HUDEP-2 (cell line): Measurements from ENCODE around the gene SREBF2.
"Not testable (repeated sequence)": the region's sequence is repeated elsewhere in the genome, so short reads cannot be mapped to it uniquely, and the experiment has no call there.

Source experiments
- DNase-seq, 76 experiments: peaks; one replicate each; lab custom pipeline; 2025; ENCODE audit not compliant: unreplicated experiment in 76 of 76; lab: John Stamatoyannopoulos, UW

Gene SREBF2

GRCh38 chr22:41820447-41820846, 12.5 kb upstream of the SREBF2 start:
- DNase-seq: no peak

DNA sequence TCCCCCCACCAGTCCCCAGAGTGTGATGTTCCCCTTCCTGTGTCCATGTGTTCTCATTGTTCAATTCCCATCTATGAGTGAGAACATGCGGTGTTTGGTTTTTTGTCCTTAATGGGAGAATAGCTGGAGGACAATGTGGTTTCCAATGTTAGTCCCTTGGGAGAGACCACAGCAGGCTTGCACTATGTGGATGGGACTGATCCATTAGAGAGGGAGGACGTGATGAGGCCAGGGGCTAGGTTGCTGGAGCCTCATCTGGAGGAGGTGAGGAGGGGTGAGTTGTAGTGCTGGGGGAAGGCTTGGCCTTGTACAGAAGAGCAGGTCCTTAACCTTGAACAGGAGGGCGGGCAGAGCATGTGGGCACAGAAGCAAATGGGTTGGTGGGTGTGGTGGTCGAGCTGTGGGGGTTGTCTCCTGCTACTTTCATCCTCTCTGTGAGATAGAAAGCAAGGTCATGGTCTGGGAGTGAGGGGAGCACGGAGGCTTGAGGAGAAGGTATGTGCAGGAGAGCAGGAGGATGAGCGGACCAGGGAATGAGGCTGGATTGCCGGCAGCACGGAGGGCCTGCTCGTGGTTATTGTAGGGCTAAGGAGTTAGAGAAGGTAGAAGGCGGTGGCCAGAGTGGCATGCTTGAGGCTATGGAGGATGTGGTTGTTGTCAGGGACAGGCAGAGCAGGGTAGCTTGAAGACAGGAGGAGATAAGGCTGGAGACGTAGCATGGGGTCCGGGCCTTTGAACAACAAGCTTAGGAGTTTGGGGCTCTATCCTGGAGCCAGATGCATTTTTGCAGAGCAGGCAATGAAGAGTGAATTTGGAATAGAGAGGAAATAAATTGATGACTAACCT, 11.2 kb upstream of the SREBF2 start:
- no peak for DNase-seq

DNA sequence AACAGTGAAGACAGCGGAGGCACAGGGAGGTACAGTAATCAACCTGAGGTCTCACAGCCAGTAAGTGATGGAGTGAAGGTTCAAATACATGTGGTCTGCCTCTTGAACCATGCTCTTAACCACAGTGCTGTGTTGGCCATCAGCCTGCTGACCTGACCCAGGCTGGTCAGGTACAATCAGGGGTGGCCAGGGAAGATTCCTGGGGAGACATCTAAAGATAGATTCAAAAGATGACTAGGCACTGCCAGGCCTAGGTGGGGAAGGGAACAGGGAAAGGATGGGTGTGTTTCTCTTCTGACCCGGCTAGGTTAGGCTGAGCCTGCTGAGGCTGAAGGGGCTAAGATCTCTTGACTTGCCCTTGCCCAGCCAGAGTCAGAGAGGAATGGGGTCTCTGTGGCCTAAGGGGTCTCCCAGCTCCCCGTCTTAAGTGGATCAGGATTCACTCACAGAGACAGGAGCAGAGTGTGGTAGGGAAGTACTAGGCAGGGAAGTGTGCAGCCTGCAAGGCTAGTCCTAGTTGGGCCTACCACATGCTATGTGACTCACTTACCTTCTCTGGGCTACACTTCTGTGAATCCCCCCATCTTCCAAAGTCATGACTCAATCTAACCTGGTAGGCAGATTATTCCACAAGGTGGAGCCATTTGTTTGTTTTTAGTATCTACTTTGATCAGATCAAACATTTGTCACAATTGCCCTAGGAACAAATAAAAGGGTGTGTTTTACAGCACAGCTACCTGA, 10.4 kb upstream of the SREBF2 start:
- peak in 28 of 76 experiments; percentile 20 to 71 (median 42) for DNase-seq

- DNase-seq: no peak
Observed at GRCh38 chr22:41823797-41824196, 9.1 kb upstream of the SREBF2 start.

- DNase-seq: no peak
Observed at GRCh38 chr22:41825376-41825775, 7.5 kb upstream of the SREBF2 start.

- DNase-seq: no peak
Observed at GRCh38 chr22:41826021-41826420, 6.9 kb upstream of the SREBF2 start.

DNA sequence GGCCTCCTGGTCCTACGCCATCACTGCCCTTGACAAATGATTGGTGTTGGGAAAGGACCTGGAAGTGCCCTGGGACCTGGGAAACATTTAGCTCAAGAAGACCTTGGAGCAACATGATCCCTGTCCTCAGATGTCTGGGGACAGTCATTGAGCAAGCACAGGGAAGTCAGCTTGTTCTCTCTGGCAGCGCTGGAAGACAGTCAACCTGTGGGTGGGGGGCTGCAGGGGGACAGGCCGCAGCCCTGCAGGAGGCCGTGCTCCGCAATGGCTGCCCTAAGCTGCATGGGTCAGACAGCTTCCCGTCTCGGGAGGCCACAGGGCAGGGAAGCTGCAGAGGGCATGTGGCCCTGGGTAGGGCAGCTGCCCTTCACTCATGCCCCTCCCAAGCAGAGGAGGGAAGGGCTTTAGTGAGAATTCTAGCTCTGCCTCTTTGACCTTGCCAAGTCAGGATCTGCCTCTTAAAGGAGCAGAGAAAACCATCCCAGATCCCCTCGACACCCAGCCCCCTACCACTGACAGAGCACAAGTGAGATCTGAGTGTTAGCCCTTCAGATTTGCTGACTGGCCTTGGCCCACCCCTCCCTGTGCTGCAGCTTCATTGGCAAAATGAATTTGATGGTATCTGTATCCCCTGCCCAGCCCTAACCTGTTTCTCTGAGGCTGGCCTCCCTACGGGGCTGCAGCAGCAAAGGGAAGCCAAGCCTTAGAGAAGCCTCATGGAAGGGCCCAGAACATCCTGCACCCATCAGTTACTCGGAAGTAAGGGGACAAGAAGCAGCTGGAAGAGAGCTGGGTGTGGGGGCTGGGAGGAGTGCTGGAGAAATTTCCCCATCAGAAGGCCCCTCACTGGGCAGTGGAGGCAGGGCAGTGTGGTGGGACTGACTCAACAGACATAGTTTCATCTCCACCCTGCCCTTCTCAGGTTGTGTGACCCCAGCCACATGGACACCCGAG, 6.2 kb upstream of the SREBF2 start:
- no peak for DNase-seq

GRCh38 chr22:41827671-41828070, 5.2 kb upstream of the SREBF2 start:
- no peak for DNase-seq

GRCh38 chr22:41828516-41828915, 4.4 kb upstream of the SREBF2 start:
- DNase-seq: no peak

DNA sequence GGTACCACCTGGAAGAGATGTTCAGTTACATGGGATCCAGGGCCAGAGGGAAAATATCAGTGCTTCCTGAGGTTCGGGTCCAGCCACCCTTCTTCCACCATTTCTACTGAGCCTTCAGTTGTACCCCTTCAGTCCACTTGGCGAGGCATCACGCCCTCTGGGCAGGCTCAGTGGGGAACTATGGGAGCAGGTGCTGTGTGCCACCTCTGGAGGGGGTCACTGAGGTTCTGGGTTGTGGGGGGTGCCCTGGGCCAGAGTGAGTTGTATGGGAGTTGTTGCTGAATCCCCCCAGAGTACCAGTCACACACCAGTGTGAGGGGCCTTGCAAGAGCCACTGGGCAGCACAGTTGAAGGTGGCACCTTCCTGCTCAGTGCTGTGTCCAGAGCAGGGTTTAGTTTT, 2.7 kb upstream of the SREBF2 start:
- DNase-seq: peak in 6 of 76 experiments; percentile 8 to 22 (median 10)

- no peak for DNase-seq
Observed at GRCh38 chr22:41831383-41831782, 1.5 kb upstream of the SREBF2 start.

DNA sequence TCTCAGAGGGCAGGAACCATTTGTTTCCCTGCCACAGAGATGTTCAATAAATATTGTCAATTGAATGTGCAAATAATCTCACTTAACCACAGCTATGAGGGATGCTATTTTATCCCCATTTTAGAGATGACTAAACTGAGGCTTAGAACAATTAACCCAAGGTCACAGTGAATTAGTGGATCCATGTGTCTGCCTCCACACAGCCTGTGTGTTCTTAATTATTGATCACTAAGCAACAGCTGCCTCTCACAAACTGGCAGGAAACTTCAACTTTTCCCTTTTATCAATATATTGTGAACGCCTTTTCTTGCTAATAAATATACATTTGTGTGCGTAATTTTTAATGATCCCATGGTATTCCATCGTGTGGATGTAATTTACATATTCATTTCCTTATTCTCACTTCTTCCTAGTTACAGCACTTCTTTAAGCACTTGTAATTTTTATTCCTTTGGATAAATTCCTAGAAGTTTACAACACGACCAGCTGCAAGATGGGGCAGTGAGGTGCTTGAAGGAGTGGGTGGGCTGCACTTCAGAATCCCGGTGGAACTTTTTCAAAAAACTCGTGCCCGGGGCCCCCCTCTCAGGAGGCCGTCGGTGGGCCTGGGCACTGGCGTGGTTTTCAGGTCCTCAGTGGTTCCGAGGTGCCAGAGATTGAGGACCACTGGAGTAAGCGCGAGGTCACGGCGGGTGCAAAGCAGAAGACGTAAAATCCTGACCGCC, 915 bp upstream of the SREBF2 start:
- DNase-seq: no peak

- DNase-seq: peak in 22 of 76 experiments; percentile 11 to 54 (median 26)
Observed at GRCh38 chr22:41833369-41834004, 582 bp downstream of the SREBF2 start.

- peak in 4 of 76 experiments; percentile 9 to 36 (median 30) for DNase-seq
Observed at GRCh38 chr22:41834005-41834944, 1.4 kb downstream of the SREBF2 start.

- not testable (repeated sequence) for DNase-seq
Observed at GRCh38 chr22:41835462-41835861, 2.6 kb downstream of the SREBF2 start.

DNA sequence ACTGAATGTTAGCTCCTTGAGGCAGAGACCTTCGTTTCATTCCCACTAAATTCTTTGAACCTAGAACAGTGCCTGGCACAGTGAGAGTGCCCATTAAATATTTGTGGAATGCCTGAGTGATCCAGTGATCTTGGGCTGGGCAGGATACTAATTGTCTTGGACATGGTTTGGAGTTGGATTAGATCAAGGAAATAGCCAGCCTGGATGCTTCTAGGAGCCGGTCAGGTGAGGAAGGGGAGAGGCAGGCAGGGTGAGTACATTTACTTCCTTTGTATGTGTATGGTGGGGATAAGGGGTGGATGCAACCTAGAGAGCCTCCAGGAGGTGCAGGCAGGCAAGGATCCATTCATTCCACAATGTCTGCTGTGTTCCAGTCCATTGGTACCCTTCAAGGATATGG, 3.6 kb downstream of the SREBF2 start:
- no peak for DNase-seq

- DNase-seq: no peak
Observed at GRCh38 chr22:41838842-41839618, 6.1 kb downstream of the SREBF2 start.

GRCh38 chr22:41840216-41840615, 7.3 kb downstream of the SREBF2 start:
- DNase-seq: no peak
